ENCODE results near the gene CDC25B.

CDC25B gene

DNA sequence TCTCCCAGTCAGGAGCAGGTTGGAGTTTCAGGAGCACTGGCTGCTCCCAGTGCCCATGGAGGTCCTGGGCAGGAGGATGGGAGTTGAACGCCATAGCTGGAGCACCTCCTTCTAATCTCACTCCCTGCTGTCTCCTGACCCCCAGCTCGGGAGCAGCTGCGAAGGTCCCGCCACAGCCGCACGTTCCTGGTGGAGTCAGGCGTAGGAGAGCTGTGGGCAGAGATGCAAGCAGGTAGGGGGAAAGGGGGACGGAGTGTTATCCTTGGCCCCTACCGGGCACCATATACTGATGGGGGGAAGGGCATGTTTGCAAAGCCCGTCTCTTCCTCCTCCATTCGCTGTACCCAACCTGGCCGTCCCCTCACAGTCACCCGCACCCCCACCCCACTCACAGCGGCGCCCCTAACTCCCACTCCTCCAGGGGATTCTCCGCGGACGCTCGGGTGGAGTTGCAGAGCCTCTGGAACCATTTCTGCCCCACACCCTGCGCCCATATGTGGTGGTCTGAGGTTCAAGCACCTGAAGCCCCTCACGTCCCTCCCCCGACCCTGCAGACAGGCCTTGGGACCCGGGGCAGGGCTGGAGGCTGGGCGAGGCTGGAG, 46.9 kb upstream of the CDC25B start:
- Histone ChIP-seq H3K9me2 (replicated peaks; ENCODE audit: low read depth, low read length) (no peaks in the 10 kb centered on the region), H3F3A (ENCODE audit: low read depth) (no peaks in the 10 kb centered on the region), H3K9me3 (ENCODE audit: insufficient read depth, low read depth, low read length) (no peaks in the 10 kb centered on the region), H3K4me1 (ENCODE audit: insufficient read depth, low read length, poor library complexity, severe bottlenecking) (peaks cover 12% of the 10 kb centered on the region), H3K79me2 (ENCODE audit: insufficient read depth, low read length) (no peaks in the 10 kb centered on the region), H3K27me3 (ENCODE audit: insufficient read depth, low read length, poor library complexity, severe bottlenecking) (no peaks in the 10 kb centered on the region), H3K36me3 (ENCODE audit: insufficient read depth, low read length) (no peaks in the 10 kb centered on the region), H2AFZ (ENCODE audit: low read length) (no peak overlapping the region), H4K20me1 (ENCODE audit: insufficient read depth, low read length, poor library complexity, severe bottlenecking) (no peaks in the 10 kb centered on the region), H3K4me2 (ENCODE audit: low read depth, low read length, poor library complexity, severe bottlenecking) (no peak overlapping the region), H3K9ac (ENCODE audit: low read depth, low read length, poor library complexity, severe bottlenecking) (no peak overlapping the region), H3K4me3 (ENCODE audit: low read length, poor library complexity, severe bottlenecking) (no peak overlapping the region)
- TF ChIP-seq EZH2phosphoT487 (IDR thresholded peaks at IDR 0.05; ENCODE audit: borderline replicate concordance) (no peak), CTCF (conservative IDR thresholded peaks at IDR 0.05; ENCODE audit: low read length) (no peak)

DNA sequence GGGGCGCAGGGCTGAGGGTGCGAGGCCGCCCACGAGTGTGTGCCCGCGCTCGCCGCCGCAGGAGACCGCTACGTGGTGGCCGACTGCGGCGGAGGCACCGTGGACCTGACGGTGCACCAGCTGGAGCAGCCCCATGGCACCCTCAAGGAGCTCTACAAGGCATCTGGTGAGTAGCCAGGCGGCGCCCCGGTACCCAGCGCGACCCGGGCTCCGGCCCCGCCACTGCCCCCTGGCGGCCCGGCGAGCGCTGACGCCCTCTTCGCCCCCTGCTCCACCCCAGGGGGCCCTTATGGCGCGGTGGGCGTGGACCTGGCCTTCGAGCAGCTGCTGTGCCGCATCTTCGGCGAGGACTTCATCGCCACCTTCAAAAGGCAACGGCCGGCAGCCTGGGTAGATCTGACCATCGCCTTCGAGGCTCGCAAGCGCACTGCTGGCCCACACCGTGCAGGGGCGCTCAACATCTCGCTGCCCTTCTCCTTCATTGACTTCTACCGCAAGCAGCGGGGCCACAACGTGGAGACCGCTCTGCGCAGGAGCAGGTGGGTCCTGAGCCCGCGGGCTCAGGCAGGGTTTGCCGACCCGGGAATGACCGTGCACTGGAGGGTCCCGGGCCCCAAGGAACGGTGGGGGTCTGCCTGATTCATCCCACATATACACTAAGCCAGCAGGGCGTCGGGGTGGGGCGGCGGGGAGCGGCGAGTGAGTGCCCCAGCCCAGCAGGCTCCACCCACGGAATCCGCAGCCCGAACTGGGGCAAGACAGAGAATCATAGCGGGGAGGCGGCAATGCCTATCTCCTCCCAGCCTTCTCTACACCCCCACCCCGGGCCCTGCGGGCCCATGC, 46.2 kb upstream of the CDC25B start:
- Histone ChIP-seq H3K4me2 (ENCODE audit: low read depth, low read length, poor library complexity, severe bottlenecking) (no peak overlapping the region), H3K36me3 (ENCODE audit: insufficient read depth, low read length) (no peaks in the 10 kb centered on the region; the same call in 1 of the 2 replicates), H3K79me2 (ENCODE audit: insufficient read depth, low read length) (no peaks in the 10 kb centered on the region), H3K4me1 (ENCODE audit: insufficient read depth, low read length, poor library complexity, severe bottlenecking) (peaks cover 5% of the 10 kb centered on the region), H3F3A (ENCODE audit: low read depth) (no peaks in the 10 kb centered on the region), H3K9me2 (replicated peaks; ENCODE audit: low read depth, low read length) (no peaks in the 10 kb centered on the region), H3K9me3 (ENCODE audit: insufficient read depth, low read depth, low read length) (no peaks in the 10 kb centered on the region), H3K9ac (ENCODE audit: low read depth, low read length, poor library complexity, severe bottlenecking) (no peak overlapping the region), H3K4me3 (ENCODE audit: low read length, poor library complexity, severe bottlenecking) (no peak overlapping the region), H4K20me1 (ENCODE audit: insufficient read depth, low read length, poor library complexity, severe bottlenecking) (no peaks in the 10 kb centered on the region), H2AFZ (ENCODE audit: low read length) (no peak overlapping the region), H3K27me3 (ENCODE audit: insufficient read depth, low read length, poor library complexity, severe bottlenecking) (no peaks in the 10 kb centered on the region)
- TF ChIP-seq EZH2phosphoT487 (IDR thresholded peaks at IDR 0.05; ENCODE audit: borderline replicate concordance) (no peak), CTCF (conservative IDR thresholded peaks at IDR 0.05; ENCODE audit: low read length) (no peak)

DNA sequence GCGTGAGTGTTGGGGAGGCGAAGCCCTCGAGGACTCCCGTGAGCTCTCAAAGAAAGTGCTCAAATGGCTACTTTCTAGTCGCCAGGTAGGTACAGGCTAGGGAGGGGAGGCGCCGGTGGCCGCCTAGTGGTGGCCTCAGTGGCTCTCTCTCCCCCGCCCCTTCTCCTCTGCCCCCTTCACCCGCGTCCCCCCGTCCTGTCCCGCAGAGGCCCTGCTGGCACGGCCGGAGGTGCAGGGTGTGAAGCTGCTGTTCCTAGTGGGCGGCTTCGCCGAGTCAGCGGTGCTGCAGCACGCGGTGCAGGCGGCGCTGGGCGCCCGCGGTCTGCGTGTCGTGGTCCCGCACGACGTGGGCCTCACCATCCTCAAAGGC, 44.8 kb upstream of the CDC25B start:
- Histone ChIP-seq H3K9me2 (replicated peaks; ENCODE audit: low read depth, low read length) (no peaks in the 10 kb centered on the region), H3K4me1 (ENCODE audit: insufficient read depth, low read length, poor library complexity, severe bottlenecking) (no peaks in the 10 kb centered on the region), H2AFZ (ENCODE audit: low read length) (no peak overlapping the region), H3K9me3 (ENCODE audit: insufficient read depth, low read depth, low read length) (no peaks in the 10 kb centered on the region), H3K27me3 (ENCODE audit: insufficient read depth, low read length, poor library complexity, severe bottlenecking) (no peaks in the 10 kb centered on the region), H3F3A (ENCODE audit: low read depth) (no peaks in the 10 kb centered on the region), H3K36me3 (ENCODE audit: insufficient read depth, low read length) (no peaks in the 10 kb centered on the region; the same call in 1 of the 2 replicates), H3K9ac (ENCODE audit: low read depth, low read length, poor library complexity, severe bottlenecking) (no peak overlapping the region), H4K20me1 (ENCODE audit: insufficient read depth, low read length, poor library complexity, severe bottlenecking) (no peaks in the 10 kb centered on the region), H3K4me3 (ENCODE audit: low read length, poor library complexity, severe bottlenecking) (no peak overlapping the region), H3K4me2 (ENCODE audit: low read depth, low read length, poor library complexity, severe bottlenecking) (no peak overlapping the region), H3K79me2 (ENCODE audit: insufficient read depth, low read length) (no peaks in the 10 kb centered on the region)
- no peak for TF ChIP-seq CTCF (conservative IDR thresholded peaks at IDR 0.05; ENCODE audit: low read length)
- no peak for TF ChIP-seq EZH2phosphoT487 (IDR thresholded peaks at IDR 0.05; ENCODE audit: borderline replicate concordance)
